A549 treated with Mapracorat at 1 μM for 4 hours (cell line): Measurements from ENCODE around the gene RP2. TPM values are rescaled to one million over a fixed set of nuclear protein-coding genes. Genes with fewer than 3 reads are reported as not detected.

Experiments
- total RNA-seq: library from RNA; stranded (reverse); fragments of 200-300 nt; extraction: Qiagen RNA extraction; gene quantifications from 5 replicates; pipeline ENCODE4 v1.2.3, GENCODE V29; 2022

Gene RP2
- total RNA-seq = 7.5 to 11.4 TPM (median 10.6 TPM) in 5 replicates

DNA sequence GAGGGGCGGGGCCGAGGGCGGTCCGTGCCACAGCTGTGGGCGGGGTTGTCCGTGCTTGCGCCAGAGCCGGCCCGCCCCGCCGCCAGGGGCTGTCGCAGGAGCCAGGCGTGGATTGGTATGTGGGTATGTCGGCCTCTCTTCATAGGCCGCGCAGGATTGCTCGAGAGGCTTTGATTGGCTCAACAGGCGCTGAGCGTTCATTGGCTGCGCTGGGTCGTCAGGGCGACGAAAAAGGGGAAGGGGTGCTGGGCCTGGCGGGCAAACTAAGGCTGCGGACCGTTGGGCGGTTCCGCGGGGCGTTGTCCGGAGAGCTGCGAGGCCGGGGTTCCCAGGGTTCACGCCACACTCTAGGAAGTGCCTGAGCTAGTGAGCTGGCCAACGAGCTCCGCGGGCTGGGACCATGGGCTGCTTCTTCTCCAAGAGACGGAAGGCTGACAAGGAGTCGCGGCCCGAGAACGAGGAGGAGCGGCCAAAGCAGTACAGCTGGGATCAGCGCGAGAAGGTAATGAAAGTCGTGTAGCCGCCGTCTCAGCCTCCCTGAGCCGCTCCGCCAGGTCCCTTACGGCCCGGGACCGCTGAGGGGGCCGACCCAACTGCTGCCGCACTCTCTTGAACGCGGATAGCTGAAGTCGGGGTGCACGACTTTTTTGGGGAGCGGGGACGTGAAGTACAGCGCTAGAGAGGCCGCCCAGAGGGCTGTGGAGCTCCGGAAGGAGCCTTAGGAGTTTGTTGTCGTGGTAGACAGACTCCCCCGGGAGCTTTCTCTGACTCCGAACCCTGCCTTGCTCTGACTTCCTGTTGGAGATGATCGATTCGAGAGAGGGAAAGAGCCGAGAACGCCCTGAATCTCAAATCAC, at the start of gene RP2:
TSS of gene RP2 (plus strand) at position 343 of the 857 bp plus-strand sequence. CDS start at position 401, 58 bp downstream.

DNA sequence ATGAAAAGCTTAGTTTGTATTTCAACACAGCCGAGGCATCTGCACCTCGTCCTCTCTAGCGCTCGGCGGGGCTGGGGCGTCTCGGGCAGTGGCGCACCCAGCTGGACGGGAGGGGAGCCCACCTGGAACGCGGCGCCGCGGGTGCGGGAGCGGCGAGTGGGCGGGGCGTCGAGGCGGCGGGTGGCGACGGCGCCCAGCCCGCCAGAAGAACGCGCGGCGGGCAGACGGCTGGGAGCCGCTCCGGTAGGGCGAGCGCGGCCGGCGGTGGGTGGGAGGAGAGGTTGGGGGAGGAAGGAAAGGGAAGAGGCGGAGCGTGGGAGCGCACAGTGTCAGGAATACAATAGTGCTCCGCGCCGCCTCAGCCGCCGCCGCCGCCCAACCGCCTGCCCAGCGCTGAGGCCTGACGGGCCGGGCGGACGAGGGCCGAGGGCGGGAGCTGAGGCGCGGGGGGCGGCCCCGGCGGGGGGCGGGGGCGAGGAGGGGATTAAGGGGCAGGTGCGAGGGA, 75.3 kb downstream of the RP2 start, which contains the start of gene JADE3:
TSS of gene JADE3 (plus strand) at position 324 of the 505 bp plus-strand sequence. CDS start 72,474 bp downstream, outside the sequence.

Other genes with a start within 250 kb of the RP2 start
- 8.0 to 11.5 TPM (median 9.6 TPM) in 5 replicates for gene SLC9A7, start 77.9 kb upstream of the RP2 start, total RNA-seq
- gene JADE3, start 75.4 kb downstream of the RP2 start, total RNA-seq = 11.0 to 13.4 TPM (median 12.1 TPM) in 5 replicates
- gene RGN, start 241.4 kb downstream of the RP2 start, total RNA-seq = not detected in 5 replicates